GM21515 (cell line): ENCODE data around the gene GRIFIN.

Source experiments
- ATAC-seq: cut with Tn5 transposase; IDR thresholded peaks from one replicate; pipeline ENCODE4 v1.9.1; 2021; ENCODE audit not compliant: unreplicated experiment

GRIFIN gene

GRCh38 chr7:2437136-2437535 is 39.1 kb downstream of the GRIFIN start:
- ATAC-seq: no peak

GRCh38 chr7:2436341-2437104 is 39.7 kb downstream of the GRIFIN start:
- no peak for ATAC-seq

GRCh38 chr7:2435146-2435545 is 41.1 kb downstream of the GRIFIN start:
- no peak for ATAC-seq

- no peak for ATAC-seq
Observed at GRCh38 chr7:2433713-2434550, 42.3 kb downstream of the GRIFIN start.

GRCh38 chr7:2432910-2433712 is 43.1 kb downstream of the GRIFIN start:
- ATAC-seq: no peak

- no peak for ATAC-seq
Observed at GRCh38 chr7:2431260-2431867, 44.8 kb downstream of the GRIFIN start.

GRCh38 chr7:2425749-2426148 is 50.4 kb downstream of the GRIFIN start:
- no peak for ATAC-seq
